Lower leg skin (tissue), 4 donors: ENCODE data around the gene PTPN2. TPM values are rescaled to one million over a fixed set of nuclear protein-coding genes. Genes with fewer than 3 reads are reported as not detected.
A peak's percentile ranks its signal among the peaks of the same experiment; 100 is the strongest.

Experiments used
- DNase-seq, 2 donors: peaks; one replicate each; pipeline ENCODE4 v3.0.0-alpha.2; 2019; ENCODE audit warnings: low spot score in 2 of 2
- H3K4me3 ChIP-seq: fragments of 200-600 bp; sonication (generic); 2 replicates; pipeline ENCODE4 v1.5.1; 2017; ENCODE audit warnings: mild to moderate bottlenecking, low read depth; ENCODE audit not compliant: poor library complexity, severe bottlenecking
- POLR2A ChIP-seq, 2 donors: fragments of 450-650 bp; IDR thresholded peaks; one replicate each; pipeline ENCODE4 v1.6.1; 2016 to 2017; ENCODE audit warnings: antibody characterized with exemption in 2 of 2, mild to moderate bottlenecking in 1 of 2, moderate library complexity in 1 of 2
- whole genome bisulfite sequencing, 2 donors: methylation state at CpG; one replicate each; pipeline ENCODE4 v1.1.5; 2018; 5-methylcytosine and 5-hydroxymethylcytosine counted together
- intact Hi-C: fragments of 100-400 bp; cut with DNase I; formaldehyde crosslinking; loops from one replicate; pipeline ENCODE4 v1.15.0; 2023; ENCODE audit warnings: low total_unique reads
- total RNA-seq, 4 donors: library from RNA; depleted of rRNA; stranded (reverse); fragments of >200 nt; gene quantifications; one replicate each; pipeline ENCODE4 v1.1.0, GENCODE V29; 2016
- TF ChIP-seq, protein P1 (sequence below), 3 donors: fragments of 450-650 bp; IDR thresholded peaks; one replicate each; pipeline ENCODE4 v1.5.1; 2016; ENCODE audit warnings: antibody characterized with exemption in 3 of 3, mild to moderate bottlenecking in 3 of 3, moderate library complexity in 2 of 3

Gene PTPN2
- total RNA-seq, 4 donors from 2014 or later = 26.0 to 53.2 (median 40.4) TPM

DNA sequence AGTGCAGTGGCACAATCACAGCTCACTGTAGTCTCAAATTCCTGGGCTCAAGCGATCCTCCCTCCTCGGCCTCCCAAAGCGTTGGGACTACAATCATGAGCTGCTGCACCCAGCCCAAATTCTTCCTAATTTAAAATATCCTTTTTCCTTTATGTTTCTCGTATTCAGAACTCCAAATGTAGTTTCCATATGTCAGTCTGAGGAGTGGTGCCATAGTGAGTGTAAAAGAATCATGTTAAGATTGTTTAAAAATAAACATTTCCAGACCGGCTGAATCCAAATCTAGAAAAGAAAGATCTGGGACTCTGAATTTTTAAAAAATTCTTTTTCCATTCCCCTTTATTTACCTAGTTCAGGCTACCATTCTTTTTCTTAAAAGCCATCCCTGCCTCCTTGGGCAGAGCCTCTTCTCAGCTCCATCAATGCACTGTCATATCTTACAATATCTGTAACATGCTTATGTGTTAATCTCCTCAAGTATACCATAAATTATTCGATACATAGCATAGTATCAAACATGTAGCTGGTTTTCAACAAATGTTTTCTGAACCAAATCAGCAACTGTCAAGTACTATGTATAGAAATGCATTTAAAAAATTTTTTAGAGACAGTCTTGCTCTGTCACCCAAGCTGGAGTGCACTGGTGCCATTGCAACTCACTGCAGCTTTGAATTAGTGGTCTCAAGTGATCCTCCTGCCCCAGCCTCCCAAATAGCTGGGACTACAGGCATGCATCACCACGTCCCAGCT is 31.3 kb downstream of the PTPN2 start:
- 90 to 98% methylated on average over 7 of the region's 7 CpGs for WGBS, 2 donors

DNA sequence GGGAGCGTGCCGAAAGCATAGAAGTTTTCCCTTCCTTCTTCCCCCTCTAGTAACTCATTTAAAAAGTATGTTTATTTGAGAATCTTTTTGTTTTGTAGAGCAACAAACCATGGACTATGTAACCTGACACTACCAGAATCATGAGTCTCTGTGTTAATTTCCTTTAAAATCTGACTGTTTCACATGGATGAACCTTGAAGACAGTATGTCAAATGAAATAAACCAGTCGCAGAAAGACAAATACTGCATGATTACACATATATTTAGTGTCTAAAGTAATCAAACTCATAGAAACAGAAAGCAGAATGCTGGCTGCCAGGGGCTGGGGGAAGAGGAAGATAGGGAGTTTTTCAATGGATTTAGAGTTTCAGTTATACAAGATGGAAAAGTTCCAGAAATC is 32.3 kb downstream of the PTPN2 start:
- intact Hi-C loops = no loop called here

More for the DNA sequence above, 31.3 kb downstream of the PTPN2 start:
- intact Hi-C loops = no loop called here
- no peak for DNase-seq
- TF ChIP-seq, protein P1, sequence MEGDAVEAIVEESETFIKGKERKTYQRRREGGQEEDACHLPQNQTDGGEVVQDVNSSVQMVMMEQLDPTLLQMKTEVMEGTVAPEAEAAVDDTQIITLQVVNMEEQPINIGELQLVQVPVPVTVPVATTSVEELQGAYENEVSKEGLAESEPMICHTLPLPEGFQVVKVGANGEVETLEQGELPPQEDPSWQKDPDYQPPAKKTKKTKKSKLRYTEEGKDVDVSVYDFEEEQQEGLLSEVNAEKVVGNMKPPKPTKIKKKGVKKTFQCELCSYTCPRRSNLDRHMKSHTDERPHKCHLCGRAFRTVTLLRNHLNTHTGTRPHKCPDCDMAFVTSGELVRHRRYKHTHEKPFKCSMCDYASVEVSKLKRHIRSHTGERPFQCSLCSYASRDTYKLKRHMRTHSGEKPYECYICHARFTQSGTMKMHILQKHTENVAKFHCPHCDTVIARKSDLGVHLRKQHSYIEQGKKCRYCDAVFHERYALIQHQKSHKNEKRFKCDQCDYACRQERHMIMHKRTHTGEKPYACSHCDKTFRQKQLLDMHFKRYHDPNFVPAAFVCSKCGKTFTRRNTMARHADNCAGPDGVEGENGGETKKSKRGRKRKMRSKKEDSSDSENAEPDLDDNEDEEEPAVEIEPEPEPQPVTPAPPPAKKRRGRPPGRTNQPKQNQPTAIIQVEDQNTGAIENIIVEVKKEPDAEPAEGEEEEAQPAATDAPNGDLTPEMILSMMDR (IDR thresholded peaks at IDR 0.05) = no peak
- TF ChIP-seq POLR2A (IDR thresholded peaks at IDR 0.05) = no peak
- H3K4me3 ChIP-seq = no peak overlapping the region

DNA sequence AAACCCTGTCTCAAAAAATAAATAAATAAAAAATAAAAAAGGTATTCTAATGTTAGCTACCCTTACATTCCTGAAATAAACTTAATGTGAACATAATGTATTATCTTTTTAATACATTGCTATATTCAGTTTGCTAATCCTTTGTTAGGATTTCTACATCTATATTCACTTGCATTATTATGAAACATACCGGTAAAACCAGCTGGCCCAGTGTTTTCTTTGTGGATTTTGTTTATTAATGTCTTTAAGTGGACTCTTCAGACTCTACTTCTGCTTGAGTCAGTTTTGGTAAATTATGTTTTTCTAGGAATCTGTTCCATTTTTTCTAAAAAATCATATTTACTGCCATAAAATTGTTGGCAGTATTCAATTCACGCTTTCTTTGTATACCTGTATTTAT is 34.5 kb downstream of the PTPN2 start:
- 81 to 82% methylated on average over 2 of the region's 2 CpGs for WGBS, 2 donors
- intact Hi-C loops = no loop called here
- TF ChIP-seq, protein P1 (IDR thresholded peaks at IDR 0.05) = no peak
- no peak for TF ChIP-seq POLR2A (IDR thresholded peaks at IDR 0.05)
- no peak overlapping the region for H3K4me3 ChIP-seq
- DNase-seq = peak in 1 of 2 donors; percentile 18

More for the DNA sequence above, 32.3 kb downstream of the PTPN2 start:
- TF ChIP-seq POLR2A (IDR thresholded peaks at IDR 0.05) = no peak
- TF ChIP-seq, protein P1 (IDR thresholded peaks at IDR 0.05) = no peak
- no peak overlapping the region for H3K4me3 ChIP-seq
- 88 to 93% methylated on average over 3 of the region's 3 CpGs for WGBS, 2 donors
- no peak for DNase-seq

DNA sequence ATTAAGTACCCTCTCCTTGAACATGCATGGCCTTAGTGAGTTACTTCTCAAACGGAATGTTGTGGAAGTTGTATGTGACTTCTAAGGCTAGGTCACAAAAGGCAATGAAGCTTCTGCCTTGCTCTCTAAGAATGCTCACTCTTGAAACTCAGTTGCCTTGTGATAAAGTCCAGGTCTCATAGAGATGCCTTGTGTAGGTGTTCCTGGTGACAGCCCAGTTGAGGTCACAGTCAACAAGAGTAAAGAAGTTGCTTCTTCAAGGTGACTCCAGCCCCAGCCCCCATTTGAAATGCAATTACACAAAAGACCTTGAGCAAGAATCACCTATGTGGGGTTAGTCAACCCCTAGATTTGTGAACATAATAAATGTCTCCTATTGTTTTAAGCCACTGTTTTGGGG is 35.6 kb downstream of the PTPN2 start:
- TF ChIP-seq, protein P1 (IDR thresholded peaks at IDR 0.05) = no peak
- no peak for TF ChIP-seq POLR2A (IDR thresholded peaks at IDR 0.05)

DNA sequence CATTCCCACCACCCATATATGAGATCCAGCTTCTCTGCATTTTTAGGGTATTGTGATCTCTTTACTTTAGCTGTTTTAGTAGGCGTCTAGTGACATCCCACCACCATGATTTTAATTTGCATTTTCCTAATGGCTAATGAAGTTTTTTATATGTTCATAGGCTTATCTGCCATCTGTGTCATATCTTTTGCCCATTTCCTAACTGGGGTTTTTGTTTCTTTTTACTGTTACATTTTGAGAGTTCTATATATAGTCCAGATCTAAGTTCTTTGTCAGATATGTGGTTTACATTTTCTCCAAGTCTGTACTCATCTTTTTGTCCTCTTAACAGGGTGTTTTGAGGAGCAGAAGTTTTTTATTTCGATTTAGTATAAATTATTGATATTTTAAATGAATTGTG is 39.6 kb downstream of the PTPN2 start:
- TF ChIP-seq POLR2A (IDR thresholded peaks at IDR 0.05) = no peak
- TF ChIP-seq, protein P1 (IDR thresholded peaks at IDR 0.05) = no peak
- intact Hi-C loops = no loop called here
- no peak for DNase-seq
- WGBS, 2 donors = 92 to 94% methylated on average over 2 of the region's 2 CpGs
- no peak overlapping the region for H3K4me3 ChIP-seq

More for the DNA sequence above, 35.6 kb downstream of the PTPN2 start:
- 79 to 96% methylated on average over 1 of the region's 1 CpG for WGBS, 2 donors
- intact Hi-C loops = no loop called here
- DNase-seq = no peak
- no peak overlapping the region for H3K4me3 ChIP-seq
